HG02852 (cell line): ENCODE data around the gene NOTCH4.
"Not testable (repeated sequence)": the region's sequence is repeated elsewhere in the genome, so short reads cannot be mapped to it uniquely, and the experiment has no call there.

ENCODE experiments used
- ATAC-seq: cut with Tn5 transposase; IDR thresholded peaks from one replicate; pipeline ENCODE4 v1.9.1; 2021; ENCODE audit warnings: mild to moderate bottlenecking, moderate library complexity; ENCODE audit not compliant: unreplicated experiment

The NOTCH4 gene

DNA sequence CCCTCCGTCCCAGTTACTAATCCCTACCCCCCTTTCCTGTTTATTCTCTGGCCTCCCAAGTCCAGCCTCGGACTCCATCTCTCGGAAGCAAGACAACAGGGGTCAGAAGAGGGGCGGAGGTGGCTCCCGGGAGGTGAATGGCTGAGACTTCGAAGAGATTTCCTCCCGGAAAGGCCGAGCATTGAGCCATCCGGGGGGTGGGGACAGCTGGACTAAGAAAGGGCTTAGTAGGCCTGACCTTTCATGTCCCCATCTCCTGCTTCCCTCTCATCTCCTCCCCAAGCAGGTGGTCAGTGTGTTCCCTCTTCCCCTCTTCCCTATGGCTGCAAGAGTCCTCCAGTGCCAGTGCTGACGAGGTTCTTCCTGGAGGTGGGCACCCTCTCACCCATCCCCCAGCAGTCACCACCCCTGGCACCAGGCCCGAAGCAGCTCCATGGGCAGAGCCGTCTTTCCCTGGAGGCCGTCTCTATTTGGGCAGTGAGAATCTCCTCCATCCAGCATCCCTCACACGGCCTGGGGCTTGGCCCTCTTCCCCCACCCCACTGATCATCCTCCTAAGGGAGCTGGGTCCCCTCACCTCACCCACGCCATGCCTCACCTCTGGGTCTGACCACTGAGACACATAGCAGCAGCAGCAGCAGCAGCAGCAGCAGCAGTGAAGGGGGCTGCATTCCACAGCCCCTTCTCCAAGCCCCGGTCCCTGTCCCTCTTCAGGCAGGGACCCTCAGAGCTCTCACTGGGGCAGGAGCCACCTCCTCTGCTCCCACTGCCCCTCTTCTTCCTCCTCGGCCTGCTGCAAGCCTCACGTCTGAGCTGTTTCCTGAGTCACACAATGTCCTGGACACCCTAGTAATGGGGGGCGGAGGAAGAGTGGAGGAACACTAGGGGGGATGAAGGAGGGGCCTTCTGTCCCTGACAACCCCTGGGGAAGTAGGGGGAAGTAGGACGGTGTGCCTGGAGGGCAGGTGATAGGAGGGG, at the start of gene NOTCH4:
TSS of gene NOTCH4 (minus strand) at position 810 of the 978 bp plus-strand sequence. CDS start at position 671, 139 bp downstream.
- ATAC-seq, result no peak

DNA sequence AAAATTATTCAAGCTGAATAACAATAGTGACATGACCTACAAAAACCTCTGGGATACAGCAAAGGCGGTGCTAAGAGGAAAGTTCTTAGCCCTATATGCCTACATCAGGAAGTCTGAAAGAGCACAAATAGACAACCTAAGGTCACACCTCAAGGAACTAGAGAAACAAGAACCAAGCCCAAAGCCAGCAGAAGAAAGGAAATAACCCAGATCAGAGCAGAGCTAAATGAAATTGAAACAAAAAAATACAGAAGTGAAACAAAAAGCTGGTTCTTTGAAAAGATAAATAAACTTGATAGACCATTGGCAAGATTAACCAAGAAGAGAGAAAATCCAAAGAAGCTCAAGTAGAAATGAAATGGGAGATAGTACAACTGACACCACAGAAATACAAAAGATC, 47.6 kb upstream of the NOTCH4 start:
- ATAC-seq, result no peak

DNA sequence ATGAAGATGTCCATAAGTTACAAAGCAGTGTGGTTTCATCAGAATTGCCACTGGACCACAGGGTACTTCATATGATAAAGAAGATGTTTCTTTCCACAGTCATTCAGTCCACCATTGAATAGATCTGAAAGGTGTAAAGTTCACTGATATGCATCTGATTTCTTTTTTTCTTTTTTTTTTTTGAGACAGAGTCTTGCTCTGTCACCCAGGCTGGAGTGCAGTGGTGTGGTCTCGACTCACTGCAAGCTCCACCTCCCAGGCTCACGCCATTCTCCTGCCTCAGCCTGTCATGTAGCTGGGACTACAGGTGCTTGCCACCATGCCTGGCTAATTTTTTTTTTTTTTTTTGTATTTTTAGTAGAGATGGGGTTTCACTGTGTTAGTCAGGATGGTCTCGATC, 44.6 kb upstream of the NOTCH4 start:
- ATAC-seq, result not testable (repeated sequence)

DNA sequence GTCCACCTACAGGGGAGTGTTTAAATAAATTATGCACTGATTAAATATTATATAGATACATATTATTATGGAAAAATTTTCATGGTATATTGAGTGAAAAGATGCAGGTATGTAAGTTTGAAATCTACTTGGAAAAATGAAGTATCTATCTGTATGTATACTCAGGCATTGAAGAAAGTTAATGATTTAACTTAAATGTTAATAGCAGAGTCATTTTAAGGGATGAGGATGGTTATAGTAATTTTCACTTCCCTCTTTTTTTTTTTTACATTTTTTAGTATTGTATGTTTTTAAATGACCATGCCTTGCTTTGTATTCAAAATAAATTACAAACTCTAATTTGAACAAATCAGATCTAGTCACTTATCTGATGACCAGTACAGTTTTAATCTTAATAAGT, 43.2 kb upstream of the NOTCH4 start:
- ATAC-seq, result no peak

DNA sequence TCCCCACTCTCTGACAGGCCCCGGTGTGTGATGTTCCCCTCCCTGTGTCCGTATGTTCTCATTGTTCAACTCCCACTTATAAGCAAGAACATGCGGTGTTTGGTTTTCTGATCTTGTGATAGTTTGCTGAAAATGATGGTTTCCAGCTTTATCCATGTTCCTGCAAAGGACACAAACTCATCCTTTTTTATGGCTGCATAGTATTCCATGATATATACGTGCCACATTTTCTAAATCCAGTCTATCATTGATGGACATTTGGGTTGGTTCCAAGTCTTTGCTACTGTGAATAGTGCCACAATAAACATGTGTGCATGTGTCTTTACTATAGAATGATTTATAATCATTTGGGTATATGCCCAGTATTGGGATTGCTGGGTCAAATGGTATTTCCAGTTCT, 33.4 kb upstream of the NOTCH4 start:
- not testable (repeated sequence) for ATAC-seq

DNA sequence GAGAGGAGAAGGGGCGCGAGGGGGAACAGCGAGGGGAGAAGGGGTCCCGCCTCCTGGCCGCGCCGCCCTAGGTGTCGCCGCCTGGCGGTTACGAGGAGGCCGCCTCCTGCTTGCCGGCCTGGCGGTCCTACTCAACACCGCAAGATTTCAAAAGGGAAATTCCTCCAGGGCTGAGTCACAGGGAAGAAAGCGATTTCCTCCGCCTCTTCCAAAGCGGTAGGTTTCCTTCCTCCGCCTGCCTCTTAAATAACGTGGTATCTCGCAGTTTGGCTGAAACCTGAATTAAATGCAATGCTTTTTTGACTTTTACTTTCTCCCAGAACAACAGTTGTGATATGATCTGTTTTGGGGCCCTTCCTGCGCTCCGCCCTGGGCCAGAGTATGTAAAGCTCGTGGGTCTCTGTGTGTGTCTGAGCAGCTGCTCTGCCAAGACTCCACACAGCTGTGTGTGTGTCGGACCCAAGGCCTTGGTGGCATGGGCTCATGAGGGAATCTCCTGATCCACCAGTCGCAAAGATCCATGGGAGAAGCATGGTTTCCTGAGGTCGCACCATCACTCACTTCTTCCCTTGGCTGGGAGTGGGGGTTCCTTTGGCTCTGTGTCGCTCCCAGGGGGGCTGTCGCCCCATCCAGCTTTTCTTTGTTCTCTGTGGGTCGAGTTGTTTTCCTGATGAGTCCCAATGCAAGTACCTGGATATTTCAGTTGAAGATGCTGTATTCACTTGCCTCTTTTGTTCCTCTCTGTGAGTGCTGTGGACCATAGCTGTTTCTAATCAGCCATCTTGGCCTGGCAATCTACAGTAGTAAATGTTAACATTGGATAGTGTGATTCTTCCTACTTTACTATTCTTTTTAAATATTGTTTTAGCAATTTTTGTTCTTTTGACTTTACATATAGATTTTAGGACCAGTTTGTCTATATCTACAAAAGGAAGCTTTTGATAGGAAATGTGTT, 31.6 kb upstream of the NOTCH4 start:
- peak; percentile 57 for ATAC-seq

DNA sequence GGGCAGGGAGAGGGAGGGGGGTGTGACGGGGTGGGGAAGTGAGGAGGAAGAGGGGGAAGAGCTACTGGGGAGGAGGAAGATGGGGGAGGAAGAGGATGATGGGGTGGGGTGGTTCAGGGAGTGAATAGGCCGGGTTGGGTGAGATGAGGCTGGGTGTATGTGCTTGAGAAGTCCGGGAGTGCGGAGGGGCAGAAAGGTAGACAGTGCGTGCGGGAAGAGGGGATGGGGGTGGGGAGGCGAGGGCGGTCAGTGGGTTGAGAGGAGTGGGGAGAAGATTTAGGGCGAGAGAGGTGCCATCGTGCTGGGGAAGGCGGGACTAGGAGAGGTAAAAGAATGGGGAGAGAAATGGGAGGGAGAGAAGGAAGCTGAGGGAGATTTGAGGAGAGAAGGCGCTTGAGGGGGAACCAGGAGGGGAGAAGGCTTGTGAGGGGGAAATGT, 30.9 kb upstream of the NOTCH4 start:
- no peak for ATAC-seq

DNA sequence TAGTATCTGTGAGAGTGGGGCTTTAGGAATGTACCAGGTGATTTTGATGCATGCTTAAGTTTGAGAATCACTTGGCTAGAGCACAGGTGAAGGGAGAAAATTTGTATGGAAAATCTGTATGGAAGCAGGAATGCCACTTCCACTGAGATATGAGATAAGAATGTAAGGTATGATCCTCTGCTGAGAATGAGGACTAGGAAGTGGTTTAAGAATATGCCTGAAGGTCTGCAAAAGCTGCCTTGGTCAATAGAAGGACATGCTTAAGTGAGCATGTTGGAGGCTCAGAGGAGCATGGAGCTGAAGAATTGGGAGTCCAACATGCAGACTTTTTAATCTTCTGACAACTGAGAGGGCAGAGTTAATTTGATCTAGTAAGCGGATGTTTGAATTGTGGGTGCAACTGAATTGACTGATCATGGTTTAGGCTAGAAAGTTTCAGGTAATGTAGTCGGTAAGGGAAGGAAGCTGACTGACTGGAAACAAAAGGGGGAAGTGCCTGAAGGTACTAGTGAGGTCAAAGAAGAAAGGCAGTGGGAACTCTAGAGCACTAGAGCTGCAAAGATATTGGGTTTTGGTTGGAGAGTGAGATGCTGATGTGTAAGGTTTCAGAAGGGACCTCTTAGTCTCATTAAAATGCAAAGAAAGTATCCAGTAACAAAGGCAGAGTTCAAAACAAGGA, 28.6 kb upstream of the NOTCH4 start:
- no peak for ATAC-seq

DNA sequence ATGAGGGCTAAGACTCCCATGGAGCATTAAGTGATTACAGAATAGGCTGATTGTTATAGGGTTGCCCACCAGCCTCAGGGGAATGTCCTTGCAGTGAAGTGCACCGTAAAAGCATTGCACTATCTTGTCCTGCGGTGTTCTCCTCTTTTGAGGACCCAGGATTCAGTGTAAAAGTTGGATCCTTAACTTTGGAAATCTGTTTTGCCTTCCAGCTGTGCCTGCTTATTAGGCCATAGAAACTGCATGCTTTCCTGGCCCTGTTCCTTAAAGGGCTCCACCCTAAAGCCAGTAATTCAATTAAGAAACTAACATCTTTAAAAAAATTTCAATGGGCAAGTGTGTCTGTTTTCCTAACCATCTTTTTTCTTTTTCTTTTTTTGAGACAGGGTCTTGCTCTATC, 25.4 kb upstream of the NOTCH4 start:
- no peak for ATAC-seq

DNA sequence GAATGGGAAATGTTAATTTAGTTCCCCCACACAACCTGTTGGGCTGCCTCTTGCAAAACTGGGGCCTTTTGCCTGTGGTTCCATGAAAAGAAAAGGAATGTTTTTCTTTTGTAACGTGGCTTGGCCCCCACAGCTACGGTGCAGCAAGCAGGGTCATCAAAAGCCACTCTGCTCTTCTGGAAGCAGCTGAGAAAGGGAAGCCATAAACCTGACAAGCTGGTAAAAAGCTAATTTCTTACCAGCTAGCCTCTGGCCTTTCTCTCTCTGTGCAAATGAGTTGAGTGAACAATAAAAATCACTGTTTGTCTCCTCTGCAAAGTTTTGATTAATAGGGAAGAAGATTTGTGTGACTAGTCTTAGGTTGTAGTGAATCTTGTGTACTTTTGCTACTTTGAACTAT, 23.5 kb upstream of the NOTCH4 start:
- no peak for ATAC-seq

DNA sequence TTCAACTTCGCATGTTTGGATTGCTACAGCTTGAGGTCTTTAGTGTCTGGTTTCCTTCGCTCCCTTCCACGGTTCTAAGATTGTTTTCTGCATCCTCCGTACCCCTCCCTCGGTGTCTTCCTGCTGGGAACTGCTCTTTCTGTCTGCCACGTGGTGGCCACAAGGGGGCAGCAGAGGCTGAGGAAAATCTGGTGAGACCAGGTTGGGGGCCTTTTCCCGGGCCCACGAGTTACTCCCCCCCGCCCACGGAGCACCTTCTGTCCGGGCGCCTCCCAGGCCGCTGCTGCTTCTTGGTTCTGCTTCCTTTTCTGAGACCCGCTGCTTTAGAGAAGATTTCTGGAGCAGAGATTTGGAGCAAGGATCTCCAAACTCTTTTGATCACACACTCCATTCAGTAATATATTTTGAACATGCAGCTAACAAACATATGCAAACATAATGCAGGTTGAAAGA, 21.1 kb upstream of the NOTCH4 start:
- no peak for ATAC-seq

DNA sequence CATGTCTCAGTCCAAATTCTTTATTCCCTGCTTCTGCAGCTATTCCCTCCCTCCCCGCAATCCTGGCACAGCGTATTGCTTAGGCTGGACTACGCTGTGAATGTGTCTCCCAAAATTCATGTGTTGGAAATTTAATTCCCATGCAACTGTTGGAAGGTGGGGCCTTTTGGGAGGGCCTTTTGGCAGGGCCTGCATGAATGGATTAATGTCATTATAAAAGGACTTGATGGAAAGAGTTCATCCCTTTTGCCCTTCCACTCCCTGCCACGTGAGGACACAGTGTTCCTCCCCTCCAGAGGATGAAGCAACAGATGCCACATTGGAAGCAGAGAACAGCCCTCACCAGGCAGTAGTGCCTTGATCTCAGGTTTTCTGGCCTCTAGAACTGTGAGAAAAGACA, 20.4 kb upstream of the NOTCH4 start:
- ATAC-seq, result no peak

DNA sequence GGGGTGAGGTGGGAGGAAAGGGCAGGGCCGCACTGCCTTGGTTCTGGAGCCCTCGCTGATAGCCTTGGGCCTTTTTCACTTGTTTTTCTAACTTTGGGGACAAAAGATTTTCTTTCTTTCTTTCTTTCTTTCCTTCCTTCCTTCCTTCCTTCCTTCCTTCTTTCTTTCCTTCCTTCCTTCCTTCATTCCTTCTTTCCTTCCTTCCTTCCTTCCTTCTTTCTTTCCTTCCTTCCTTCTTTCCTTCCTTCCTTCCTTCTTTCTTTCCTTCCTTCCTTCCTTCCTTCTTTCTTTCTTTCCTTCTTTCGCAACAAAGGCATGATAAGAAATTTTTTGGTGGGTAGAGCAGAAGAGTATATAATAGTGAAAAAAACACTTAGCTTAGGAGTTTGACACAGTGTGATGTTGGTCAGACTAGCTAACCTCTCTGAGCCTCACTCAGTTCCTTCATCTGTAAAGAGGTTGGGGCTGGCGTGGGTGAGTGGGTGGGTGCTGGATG, 18.5 kb upstream of the NOTCH4 start:
- ATAC-seq, result not testable (repeated sequence)

DNA sequence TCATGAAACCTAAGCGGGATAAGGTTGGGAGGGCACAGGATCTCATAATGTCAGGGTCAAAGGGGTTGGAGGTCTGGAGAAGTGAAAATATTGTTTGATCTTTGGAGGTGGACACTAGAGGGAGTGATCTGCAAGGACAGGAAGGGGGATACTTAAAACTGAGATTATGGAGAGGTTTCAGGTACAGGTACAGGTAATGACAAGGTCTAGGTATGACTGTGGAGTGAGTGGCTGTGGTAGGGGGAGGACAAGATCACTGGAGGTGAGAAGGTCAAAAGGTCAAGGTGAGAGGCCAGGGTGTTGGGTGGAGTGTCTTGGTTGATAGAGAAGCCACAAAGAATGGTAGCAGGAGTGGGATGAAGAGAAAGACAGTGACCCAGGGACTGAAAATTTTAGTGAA, 16.8 kb upstream of the NOTCH4 start:
- no peak for ATAC-seq

DNA sequence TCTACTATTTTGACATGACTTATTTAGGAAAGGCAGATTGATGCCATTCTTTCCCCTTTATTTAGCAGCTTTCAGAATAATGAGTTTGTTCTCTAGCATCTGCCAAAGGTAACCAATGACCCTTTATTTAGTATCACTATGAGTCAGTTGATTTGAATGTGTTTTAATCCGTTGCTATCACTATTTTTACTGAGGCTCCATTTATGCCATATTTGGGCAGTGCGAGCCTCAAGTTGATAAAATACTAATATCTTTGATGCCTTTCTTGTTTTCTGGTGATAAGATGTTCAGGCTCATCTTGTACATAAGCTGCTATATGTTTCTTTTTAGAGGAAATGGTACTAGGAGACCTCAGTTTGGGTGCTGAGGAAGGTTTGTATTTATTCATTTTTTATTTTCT, 15.6 kb upstream of the NOTCH4 start:
- ATAC-seq, result no peak

DNA sequence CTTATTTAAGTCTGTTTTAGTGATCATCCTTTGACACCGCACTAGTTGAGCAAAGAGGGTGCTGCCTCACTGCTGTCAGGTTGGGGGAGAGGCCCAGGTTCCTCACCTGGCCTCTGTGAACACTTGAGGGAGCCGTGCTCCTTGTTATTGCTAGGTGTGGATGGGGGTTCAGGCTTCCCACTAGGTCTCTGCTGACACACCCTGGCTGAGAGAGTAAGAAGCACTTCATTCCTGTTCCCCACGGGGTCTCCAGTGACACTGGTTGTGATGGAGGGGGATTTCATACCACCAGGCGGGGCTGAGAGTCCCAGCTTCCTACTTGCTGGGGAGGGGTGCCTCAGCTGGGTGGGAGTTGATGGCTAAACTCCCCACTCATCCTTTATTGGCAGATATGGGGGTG, 11.1 kb upstream of the NOTCH4 start:
- no peak for ATAC-seq

DNA sequence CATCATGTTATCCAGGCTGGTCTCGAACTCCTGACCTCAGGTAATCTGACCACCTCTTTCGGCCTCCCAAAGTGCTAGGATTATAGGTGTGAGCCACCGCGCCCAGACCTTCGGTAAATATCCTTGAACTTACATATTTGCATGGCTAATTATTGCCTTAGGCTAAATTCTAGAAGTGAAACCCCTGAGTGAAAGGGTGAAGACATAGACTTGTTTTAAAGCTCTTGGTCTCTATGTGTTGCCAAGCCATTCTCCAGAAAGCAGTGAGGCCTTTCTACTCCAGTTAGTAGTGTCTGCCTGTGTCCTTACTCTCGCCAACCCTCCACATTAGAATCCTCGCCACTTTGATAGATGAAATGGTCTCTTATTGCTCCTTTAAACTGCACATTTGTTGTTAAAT, 2.6 kb upstream of the NOTCH4 start:
- ATAC-seq, result no peak

DNA sequence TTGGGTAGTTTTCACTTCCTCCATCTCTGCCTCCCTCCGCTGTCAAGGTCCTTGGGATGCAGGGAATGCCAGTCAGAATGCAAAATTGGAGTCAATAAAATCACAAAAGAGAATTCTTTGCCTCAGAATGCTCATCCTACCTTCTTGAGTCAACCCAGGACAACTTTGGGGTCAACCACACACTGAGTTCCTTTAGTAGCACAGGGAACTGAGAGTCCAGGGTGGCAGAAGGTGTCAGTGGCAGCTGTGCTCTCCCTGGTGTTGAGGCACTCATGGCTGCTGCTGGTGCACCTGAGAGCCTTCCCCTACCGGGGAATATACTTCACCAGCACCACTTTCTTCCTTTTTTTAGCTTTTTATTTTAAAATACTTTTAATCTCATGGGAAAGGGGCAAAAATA, 829 bp upstream of the NOTCH4 start:
- no peak for ATAC-seq

DNA sequence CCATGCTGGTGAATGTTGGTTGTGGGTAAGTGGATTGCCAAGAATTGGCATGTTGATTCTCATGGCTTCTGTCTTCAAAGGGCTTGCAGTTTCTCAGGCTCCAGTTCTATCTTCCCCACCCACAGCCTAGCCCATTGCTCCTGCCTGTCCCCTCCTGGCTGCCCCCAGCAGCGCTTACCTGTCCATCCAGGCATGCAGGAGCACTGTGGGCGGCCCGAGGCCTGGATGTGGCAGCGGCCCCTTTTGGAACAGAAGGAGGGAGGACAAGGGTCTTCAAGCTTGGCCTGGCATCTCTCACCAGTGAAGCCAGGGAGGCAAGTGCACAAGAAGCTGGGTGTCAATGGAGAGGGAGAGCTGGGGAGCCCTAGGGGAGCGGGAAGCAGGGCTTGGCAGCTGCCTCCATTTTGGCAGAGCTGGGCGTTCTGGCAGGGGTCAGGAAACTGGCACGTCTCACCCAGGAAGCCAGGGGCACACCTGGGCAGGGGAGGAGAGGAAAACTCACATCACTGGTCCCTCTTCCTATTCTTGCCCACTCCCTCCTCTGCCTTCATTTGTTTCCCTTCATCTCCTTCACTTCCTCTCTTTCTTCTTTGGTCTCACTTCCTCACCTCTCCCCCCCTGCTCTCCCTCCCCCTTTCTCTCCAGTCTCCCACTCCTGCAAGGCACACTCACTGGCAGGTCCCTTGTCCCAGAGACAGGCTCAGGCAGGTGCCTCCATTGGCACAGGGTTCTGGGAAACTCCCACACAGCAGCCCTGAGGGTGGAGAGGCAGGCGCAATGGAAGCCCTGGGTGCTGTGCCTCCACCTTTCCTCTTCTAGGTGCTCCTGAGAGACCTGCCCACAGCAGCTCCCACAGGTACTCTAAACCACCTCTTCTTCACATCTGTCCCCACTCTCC, 1.3 kb downstream of the NOTCH4 start:
- ATAC-seq, result no peak

DNA sequence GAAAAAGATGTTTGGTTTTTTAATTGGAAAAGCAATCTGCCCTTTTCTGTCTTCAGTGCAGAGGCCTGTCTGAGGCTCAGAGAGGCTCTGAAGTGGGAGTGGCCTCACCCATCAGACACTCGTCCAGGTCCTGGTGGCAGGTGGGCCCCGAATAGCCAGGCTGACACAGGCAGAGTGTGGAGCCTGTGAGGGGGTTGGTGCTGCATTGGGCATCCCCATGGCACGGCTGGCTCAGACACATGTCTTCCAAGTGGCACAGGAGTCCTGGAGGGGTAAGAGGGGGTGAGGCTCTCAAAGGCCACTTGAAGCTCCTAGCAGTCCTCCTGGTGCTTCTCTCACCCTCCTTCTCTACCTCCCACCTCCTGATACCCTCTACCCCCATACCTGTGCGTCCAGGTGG, 3.8 kb downstream of the NOTCH4 start:
- ATAC-seq, result no peak
